Gastroesophageal sphincter (tissue), 4 donors: ENCODE measurements around the gene ETV6. TPM values are rescaled to one million over a fixed set of nuclear protein-coding genes. Genes with fewer than 3 reads are reported as not detected.

ENCODE experiments used
- ATAC-seq: fragments of 150-250 bp; one replicate; pipeline ENCODE4 v1.9.1; 2016; ENCODE audit warnings: mild to moderate bottlenecking, moderate library complexity
- H3K27ac ChIP-seq, 4 donors: fragments of 200-600 bp; sonication (generic) in 3 of 4; 1 replicate in 3 of 4; 2 replicates in 1 of 4; pipeline ENCODE4 v1.5.1; 2016 to 2019
- H3K27me3 ChIP-seq: fragments of 200-600 bp; sonication (generic); one replicate; pipeline ENCODE4 v1.5.1; 2019
- H3K36me3 ChIP-seq, 2 donors: fragments of 200-600 bp; sonication (generic); one replicate each; pipeline ENCODE4 v1.5.1; 2019; ENCODE audit warnings: control low read depth in 1 of 2
- H3K4me1 ChIP-seq, 3 donors: fragments of 200-600 bp; sonication (generic); 1 replicate in 2 of 3; 2 replicates in 1 of 3; pipeline ENCODE4 v1.5.1; 2016 to 2019; ENCODE audit warnings: control low read depth in 2 of 3
- H3K4me3 ChIP-seq, 2 donors: fragments of 200-600 bp; sonication (generic); one replicate each; pipeline ENCODE4 v1.5.1; 2019; ENCODE audit warnings: mild to moderate bottlenecking in 1 of 2, moderate library complexity in 1 of 2
- H3K9me3 ChIP-seq, 3 donors: fragments of 200-600 bp; sonication (generic); one replicate each; pipeline ENCODE4 v1.5.1; 2017 to 2019; ENCODE audit warnings: control low read depth in 2 of 3
- CTCF ChIP-seq, 4 experiments: fragments of 200-600 bp in 2 of 4; fragments of 450-650 bp in 2 of 4; sonication (generic) in 1 of 4; IDR thresholded peaks; one replicate each; pipeline ENCODE4 v1.5.1; 2017 to 2019; ENCODE audit warnings: antibody characterized with exemption in 4 of 4, mild to moderate bottlenecking in 2 of 4, moderate library complexity in 2 of 4
- EP300 ChIP-seq: sonication (generic); formaldehyde crosslinking; IDR thresholded peaks from one replicate; pipeline ENCODE4 v1.6.1; 2017; ENCODE audit warnings: antibody characterized with exemption, mild to moderate bottlenecking
- POLR2A ChIP-seq, 2 donors: fragments of 450-650 bp; IDR thresholded peaks; one replicate each; pipeline ENCODE4 v1.6.1; 2017; ENCODE audit warnings: antibody characterized with exemption in 2 of 2, mild to moderate bottlenecking in 2 of 2, moderate library complexity in 1 of 2
- POLR2AphosphoS5 ChIP-seq: sonication (generic); formaldehyde crosslinking; IDR thresholded peaks from one replicate; pipeline ENCODE4 v1.6.1; 2017; ENCODE audit warnings: antibody characterized with exemption
- whole genome bisulfite sequencing, 2 donors: methylation state at CpG; one replicate each; pipeline ENCODE4 v1.1.5; 2018; ENCODE audit warnings: low coverage in 1 of 2; 5-methylcytosine and 5-hydroxymethylcytosine counted together
- total RNA-seq, 4 donors: library from RNA; depleted of rRNA; stranded (reverse); fragments of >200 nt; gene quantifications; one replicate each; pipeline ENCODE4 v1.1.0, GENCODE V29; 2016

ETV6 gene
- total RNA-seq, 4 donors from 2014 or later = 18.7 to 30.1 (median 21.1) TPM

GRCh38 chr12:11650286-11651281, 1.1 kb downstream of the ETV6 start:
- H3K27ac ChIP-seq = peak overlapping the region; percentile 94 to 100 (median 98)
- no peaks in the 10 kb centered on the region for H3K27me3 ChIP-seq
- H3K36me3 ChIP-seq = no peaks in the 10 kb centered on the region
- no peak for ATAC-seq
- H3K9me3 ChIP-seq = no peaks in the 10 kb centered on the region
- peaks cover 3 to 43% (median 18%) of the 10 kb centered on the region in 3 donors for H3K4me1 ChIP-seq
- 1% methylated on average over 15 to 17 of the region's 25 CpGs for WGBS, 2 donors
- TF ChIP-seq POLR2AphosphoS5 = no peak
- TF ChIP-seq CTCF (IDR thresholded peaks at IDR 0.05) = peak in 1 of 4 experiments; percentile 20
- H3K4me3 ChIP-seq = peak overlapping the region; percentile 77 to 99

- Histone ChIP-seq H3K9me3 (no peaks in the 10 kb centered on the region), H3K36me3 (no peaks in the 10 kb centered on the region), H3K4me3 (peak overlapping the region; percentile 77 to 99), H3K4me1 (peaks cover 5 to 51% (median 22%) of the 10 kb centered on the region in 3 donors), H3K27me3 (no peaks in the 10 kb centered on the region), H3K27ac (peak overlapping the region; percentile 94 to 100 (median 98))
- WGBS, 2 donors = 15 to 31% methylated on average over 3 to 4 of the region's 4 CpGs
- TF ChIP-seq EP300 = no peak
- ATAC-seq = no peak
Observed at GRCh38 chr12:11651381-11651780, 1.9 kb downstream of the ETV6 start.

- H3K4me1 ChIP-seq = peaks cover 5 to 53% (median 22%) of the 10 kb centered on the region in 3 donors
Observed at GRCh38 chr12:11651785-11652184, 2.3 kb downstream of the ETV6 start.

GRCh38 chr12:11652351-11653040, 3.0 kb downstream of the ETV6 start:
- H3K27ac ChIP-seq = peak overlapping the region; percentile 94 to 100 (median 98)
- peaks cover 5 to 60% (median 25%) of the 10 kb centered on the region in 3 donors for H3K4me1 ChIP-seq
- TF ChIP-seq EP300 (no peak), POLR2AphosphoS5 (peak; percentile 77), POLR2A (IDR thresholded peaks at IDR 0.05) (peak; percentile 12 to 45)
- no peaks in the 10 kb centered on the region for H3K9me3 ChIP-seq
- no peak for ATAC-seq
- no peaks in the 10 kb centered on the region for H3K36me3 ChIP-seq
- WGBS, 2 donors = 2 to 6% methylated on average over 12 to 14 of the region's 16 CpGs
- H3K4me3 ChIP-seq = peak overlapping the region; percentile 77 to 99
- no peaks in the 10 kb centered on the region for H3K27me3 ChIP-seq

More at GRCh38 chr12:11651785-11652184, 2.3 kb downstream of the ETV6 start:
- peak overlapping the region; percentile 77 to 99 for H3K4me3 ChIP-seq
- no peak for ATAC-seq
- H3K9me3 ChIP-seq = no peaks in the 10 kb centered on the region
- peak; percentile 16 for TF ChIP-seq POLR2AphosphoS5
- no peak for TF ChIP-seq EP300
- 3 to 4% methylated on average over 6 of the region's 6 CpGs for WGBS, 2 donors
- peak overlapping the region; percentile 94 to 100 (median 98) for H3K27ac ChIP-seq
- no peaks in the 10 kb centered on the region for H3K36me3 ChIP-seq
- no peaks in the 10 kb centered on the region for H3K27me3 ChIP-seq

- Histone ChIP-seq H3K9me3 (no peaks in the 10 kb centered on the region), H3K4me3 (peak overlapping the region; percentile 77 to 99), H3K27ac (peak overlapping the region; percentile 94 to 100 (median 98)), H3K27me3 (no peaks in the 10 kb centered on the region), H3K36me3 (no peaks in the 10 kb centered on the region), H3K4me1 (peaks cover 5 to 63% (median 31%) of the 10 kb centered on the region in 3 donors)
- 14 to 27% methylated on average over 6 to 7 of the region's 7 CpGs for WGBS, 2 donors
- TF ChIP-seq POLR2AphosphoS5 = no peak
- no peak for ATAC-seq
Observed at GRCh38 chr12:11653215-11653753, 3.8 kb downstream of the ETV6 start.

GRCh38 chr12:11654338-11654737, 4.9 kb downstream of the ETV6 start:
- Histone ChIP-seq H3K36me3 (no peaks in the 10 kb centered on the region), H3K4me1 (peaks cover 5 to 71% (median 35%) of the 10 kb centered on the region in 3 donors), H3K9me3 (no peaks in the 10 kb centered on the region), H3K27ac (peak overlapping the region in 3 of 4 donors; percentile 94 to 99 (median 97)), H3K4me3 (no peak overlapping the region), H3K27me3 (no peaks in the 10 kb centered on the region)
- TF ChIP-seq CTCF (IDR thresholded peaks at IDR 0.05) = no peak
- no peak for TF ChIP-seq POLR2AphosphoS5
- 31 to 78% methylated on average over 3 to 4 of the region's 4 CpGs for WGBS, 2 donors
- ATAC-seq = no peak
